Keratinocyte (primary cell): Measurements from ENCODE around the gene PLCB3. TPM values are rescaled to one million over a fixed set of nuclear protein-coding genes. Genes with fewer than 3 reads are reported as not detected.

ENCODE experiments used
- DNase-seq: peaks from one replicate; pipeline ENCODE4 v3.0.0-alpha.2; 2011; ENCODE audit warnings: low read depth, missing footprints, low spot score
- FAIRE-seq: peaks from 2 replicates; lab custom pipeline; 2011; peaks lifted over from hg19 to GRCh38; lab: Jason Lieb, UNC
- H2AFZ ChIP-seq: 2 replicates; pipeline ENCODE4 v1.6.0; 2012; ENCODE audit warnings: low read length, control low read depth, inconsistent platforms; ENCODE audit not compliant: control insufficient read depth
- H3K27ac ChIP-seq: 2 replicates; pipeline ENCODE4 v1.5.1; 2011; ENCODE audit warnings: low read length; ENCODE audit not compliant: control insufficient read depth, insufficient read depth
- H3K27me3 ChIP-seq: 3 replicates; pipeline ENCODE4 v1.6.0; 2011; ENCODE audit warnings: low read length; ENCODE audit not compliant: control insufficient read depth, insufficient read depth; ENCODE audit errors: extremely low read depth
- H3K36me3 ChIP-seq, 2 experiments: 2 replicates in 1 of 2; 3 replicates in 1 of 2; pipeline ENCODE4 v1.5.1; 2011; ENCODE audit warnings: low read length in 2 of 2, mild to moderate bottlenecking in 1 of 2; ENCODE audit not compliant: control insufficient read depth in 2 of 2, insufficient read depth in 2 of 2; ENCODE audit errors: extremely low read depth in 1 of 2
- H3K4me1 ChIP-seq: 3 replicates; pipeline ENCODE4 v1.5.1; 2011; ENCODE audit warnings: low read length; ENCODE audit not compliant: control insufficient read depth, insufficient read depth; ENCODE audit errors: extremely low read depth
- H3K4me2 ChIP-seq: 3 replicates; pipeline ENCODE4 v1.6.0; 2011; ENCODE audit warnings: low read depth, low read length; ENCODE audit not compliant: control insufficient read depth, insufficient read depth; ENCODE audit errors: extremely low read depth
- H3K4me3 ChIP-seq, 3 experiments: fragments of 200-600 bp in 1 of 3; sonication (generic) in 1 of 3; 2 replicates in 2 of 3; 3 replicates in 1 of 3; pipeline ENCODE4 v1.5.1; 2011 to 2016; ENCODE audit warnings: low read length in 3 of 3, mild to moderate bottlenecking in 3 of 3, control low read depth in 2 of 3, inconsistent platforms in 1 of 3, low read depth in 1 of 3, mixed read lengths in 1 of 3, mixed run types in 1 of 3, moderate library complexity in 1 of 3; ENCODE audit not compliant: control insufficient read depth in 2 of 3, insufficient read depth in 2 of 3; ENCODE audit errors: extremely low read depth in 1 of 3
- H3K79me2 ChIP-seq: 2 replicates; pipeline ENCODE4 v1.6.0; 2012; ENCODE audit warnings: low read length; ENCODE audit not compliant: control insufficient read depth, insufficient read depth
- H3K9ac ChIP-seq: 3 replicates; pipeline ENCODE4 v1.6.0; 2011; ENCODE audit warnings: low read length; ENCODE audit not compliant: control insufficient read depth, insufficient read depth; ENCODE audit errors: extremely low read depth
- H3K9me1 ChIP-seq: 3 replicates; pipeline ENCODE4 v1.6.0; 2011; ENCODE audit warnings: low read length; ENCODE audit not compliant: control insufficient read depth, insufficient read depth; ENCODE audit errors: extremely low read depth
- H3K9me3 ChIP-seq: 2 replicates; pipeline ENCODE4 v1.5.1; 2012; ENCODE audit warnings: low read depth, low read length; ENCODE audit not compliant: control insufficient read depth
- H4K20me1 ChIP-seq: 3 replicates; pipeline ENCODE4 v1.6.0; 2011; ENCODE audit warnings: low read length; ENCODE audit not compliant: control insufficient read depth, insufficient read depth; ENCODE audit errors: extremely low read depth
- EZH2 ChIP-seq: IDR thresholded peaks from one replicate; pipeline ENCODE4 v1.6.1; 2012; ENCODE audit warnings: inconsistent platforms, mild to moderate bottlenecking, low read length, moderate library complexity
- dilution Hi-C: fragments of 300-500 bp; cut with MboI; formaldehyde crosslinking; loops from one replicate; pipeline ENCODE4 v1.7.0; 2020; ENCODE audit warnings: low sequenced_read_pairs; ENCODE audit not compliant: extremely low pct_ligation_motif_present
- polyA plus RNA-seq, 5 experiments: library from polyadenylated mRNA; depleted of rRNA in 3 of 5; stranded (reverse) in 3 of 5; stranded (forward) in 1 of 5; unstranded in 1 of 5; fragments of >200 nt; gene quantifications; 1 replicate in 1 of 5; 2 replicates in 3 of 5; 3 replicates in 1 of 5; pipeline versions ENCODE4 v1.2.1 to v1.2.3, GENCODE V29; 2011 to 2012; ENCODE audit warnings: missing spikeins in 2 of 5, low read depth in 1 of 5, low replicate concordance in 1 of 5
- TF ChIP-seq, protein P1 (sequence below), 3 experiments: IDR thresholded peaks in 1 of 3; conservative IDR thresholded peaks in 1 of 3; optimal IDR thresholded peaks in 1 of 3; 2 replicates in 2 of 3; 3 replicates in 1 of 3; pipeline versions ENCODE3 to v1.5.1; 2011; ENCODE audit warnings: low read length in 3 of 3, mild to moderate bottlenecking in 3 of 3, moderate library complexity in 2 of 3, control low read depth in 1 of 3, inconsistent platforms in 1 of 3; ENCODE audit not compliant: insufficient read depth in 2 of 3; ENCODE audit errors: extremely low read depth in 1 of 3

PLCB3 gene
- polyA plus RNA-seq, 1 donor (not counting 4 experiments of a cell fraction or from before 2014, with no cell fraction given), result 32.5 TPM

DNA sequence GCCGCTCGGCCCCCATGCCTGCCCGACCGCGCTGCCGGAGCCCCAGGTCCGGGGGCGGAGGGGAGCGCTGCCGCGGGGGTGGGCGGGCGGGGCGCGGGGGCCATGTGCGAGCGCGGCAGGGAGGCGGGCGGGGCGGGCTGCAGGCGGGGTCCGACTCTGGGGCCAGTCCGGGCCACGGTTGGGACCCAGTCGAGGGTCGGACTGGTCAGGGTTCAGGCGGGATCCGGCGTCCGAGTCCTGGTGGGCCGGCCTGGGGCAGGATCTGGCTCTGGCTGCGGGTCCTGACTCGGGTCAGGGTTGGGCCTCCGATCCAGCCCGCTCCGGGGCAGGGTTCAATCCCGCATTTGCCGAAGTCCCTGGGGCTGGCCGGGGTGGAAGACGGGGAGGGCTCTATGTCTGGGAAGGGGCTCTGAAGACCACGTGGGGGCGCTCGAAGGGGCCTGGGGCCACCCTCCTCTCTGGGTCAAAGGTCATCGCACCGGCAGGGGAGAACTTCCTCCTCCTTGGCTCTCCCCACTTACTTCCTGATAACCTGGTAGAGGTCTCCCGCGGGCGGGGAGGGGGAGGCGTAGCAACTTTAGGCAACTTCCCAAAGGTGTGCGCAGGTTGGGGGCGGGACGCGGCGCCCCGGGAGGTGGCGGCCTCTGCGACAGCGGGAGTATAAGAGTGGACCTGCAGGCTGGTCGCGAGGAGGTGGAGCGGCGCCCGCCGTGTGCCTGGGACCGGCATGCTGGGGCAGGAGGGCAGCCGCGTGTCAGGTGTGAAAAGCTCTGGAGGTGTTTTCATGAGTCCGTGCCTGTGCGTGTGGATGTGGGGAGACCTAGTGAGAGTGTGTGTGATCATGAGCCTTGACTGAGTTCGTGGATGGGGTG, 54.6 kb downstream of the PLCB3 start:
- H3K9ac ChIP-seq, result peak overlapping the region; percentile 80
- no peaks in the 10 kb centered on the region for H3K36me3 ChIP-seq
- FAIRE-seq, result no peak
- TF ChIP-seq, protein P1, sequence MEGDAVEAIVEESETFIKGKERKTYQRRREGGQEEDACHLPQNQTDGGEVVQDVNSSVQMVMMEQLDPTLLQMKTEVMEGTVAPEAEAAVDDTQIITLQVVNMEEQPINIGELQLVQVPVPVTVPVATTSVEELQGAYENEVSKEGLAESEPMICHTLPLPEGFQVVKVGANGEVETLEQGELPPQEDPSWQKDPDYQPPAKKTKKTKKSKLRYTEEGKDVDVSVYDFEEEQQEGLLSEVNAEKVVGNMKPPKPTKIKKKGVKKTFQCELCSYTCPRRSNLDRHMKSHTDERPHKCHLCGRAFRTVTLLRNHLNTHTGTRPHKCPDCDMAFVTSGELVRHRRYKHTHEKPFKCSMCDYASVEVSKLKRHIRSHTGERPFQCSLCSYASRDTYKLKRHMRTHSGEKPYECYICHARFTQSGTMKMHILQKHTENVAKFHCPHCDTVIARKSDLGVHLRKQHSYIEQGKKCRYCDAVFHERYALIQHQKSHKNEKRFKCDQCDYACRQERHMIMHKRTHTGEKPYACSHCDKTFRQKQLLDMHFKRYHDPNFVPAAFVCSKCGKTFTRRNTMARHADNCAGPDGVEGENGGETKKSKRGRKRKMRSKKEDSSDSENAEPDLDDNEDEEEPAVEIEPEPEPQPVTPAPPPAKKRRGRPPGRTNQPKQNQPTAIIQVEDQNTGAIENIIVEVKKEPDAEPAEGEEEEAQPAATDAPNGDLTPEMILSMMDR (optimal IDR thresholded peaks at IDR 0.05 in 1 of 3, IDR thresholded peaks at IDR 0.05 in 1 of 3, conservative IDR thresholded peaks at IDR 0.05 in 1 of 3; ENCODE audit: extremely low read depth in 1 of 3, insufficient read depth in 2 of 3, low read length in 3 of 3), result peak; percentile 9 to 35 (median 13)
- no peak for TF ChIP-seq EZH2
- peaks cover under 1% of the 10 kb centered on the region for H3K27me3 ChIP-seq
- H4K20me1 ChIP-seq, result peaks cover under 1% of the 10 kb centered on the region
- peaks cover 19% of the 10 kb centered on the region for H3K79me2 ChIP-seq
- H2AFZ ChIP-seq, result peak overlapping the region; percentile 19
- no peak for DNase-seq
- peak overlapping the region; percentile 78 to 86 (median 83) for H3K4me3 ChIP-seq
- no peaks in the 10 kb centered on the region for H3K9me1 ChIP-seq
- H3K9me3 ChIP-seq, result no peaks in the 10 kb centered on the region
- peaks cover 21% of the 10 kb centered on the region for H3K4me1 ChIP-seq
- dilution Hi-C loops, result no loop called here
- H3K4me2 ChIP-seq, result peak overlapping the region; percentile 97
- peak overlapping the region; percentile 54 for H3K27ac ChIP-seq

DNA sequence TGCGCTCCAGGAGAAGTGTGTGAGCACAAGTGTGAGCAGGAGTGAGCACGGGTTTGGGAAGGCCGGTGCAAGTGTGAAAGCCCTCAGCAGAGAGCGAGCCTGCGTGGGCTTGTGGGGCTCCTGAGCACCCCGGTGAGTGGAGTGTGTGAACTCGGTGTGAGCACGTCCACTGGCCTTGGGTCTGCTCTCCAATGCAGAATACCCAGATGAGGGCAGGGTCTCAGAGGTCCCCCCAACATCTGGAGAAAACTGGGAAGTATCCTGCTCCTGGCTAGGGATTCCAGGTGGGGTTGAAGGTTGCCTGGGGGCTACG, 55.2 kb downstream of the PLCB3 start:
- Histone ChIP-seq H3K9me3 (no peaks in the 10 kb centered on the region), H3K4me3 (peak overlapping the region; percentile 78 to 86 (median 83)), H3K27ac (peak overlapping the region; percentile 54), H3K4me1 (peaks cover 27% of the 10 kb centered on the region), H3K36me3 (no peaks in the 10 kb centered on the region), H2AFZ (peak overlapping the region; percentile 19), H3K4me2 (peak overlapping the region; percentile 97), H3K79me2 (peaks cover 19% of the 10 kb centered on the region), H4K20me1 (peaks cover 3% of the 10 kb centered on the region), H3K9me1 (no peaks in the 10 kb centered on the region), H3K9ac (peak overlapping the region; percentile 80), H3K27me3 (no peaks in the 10 kb centered on the region)
- FAIRE-seq, result no peak
- TF ChIP-seq, protein P1 (optimal IDR thresholded peaks at IDR 0.05 in 1 of 3, IDR thresholded peaks at IDR 0.05 in 1 of 3, conservative IDR thresholded peaks at IDR 0.05 in 1 of 3; ENCODE audit: extremely low read depth in 1 of 3, insufficient read depth in 2 of 3, low read length in 3 of 3), result no peak
- no peak for TF ChIP-seq EZH2
- dilution Hi-C loops, result no loop called here
- DNase-seq, result no peak
